GM20431 (cell line): Measurements from ENCODE around the gene PTPN1.

Source experiments
- in situ Hi-C: fragments of 300-500 bp; cut with MseI, MboI; formaldehyde crosslinking; loops from one replicate; pipeline ENCODE4 v1.15.0; 2020; ENCODE audit warnings: low sequenced_read_pairs; ENCODE audit not compliant: unreplicated experiment

The PTPN1 gene

DNA sequence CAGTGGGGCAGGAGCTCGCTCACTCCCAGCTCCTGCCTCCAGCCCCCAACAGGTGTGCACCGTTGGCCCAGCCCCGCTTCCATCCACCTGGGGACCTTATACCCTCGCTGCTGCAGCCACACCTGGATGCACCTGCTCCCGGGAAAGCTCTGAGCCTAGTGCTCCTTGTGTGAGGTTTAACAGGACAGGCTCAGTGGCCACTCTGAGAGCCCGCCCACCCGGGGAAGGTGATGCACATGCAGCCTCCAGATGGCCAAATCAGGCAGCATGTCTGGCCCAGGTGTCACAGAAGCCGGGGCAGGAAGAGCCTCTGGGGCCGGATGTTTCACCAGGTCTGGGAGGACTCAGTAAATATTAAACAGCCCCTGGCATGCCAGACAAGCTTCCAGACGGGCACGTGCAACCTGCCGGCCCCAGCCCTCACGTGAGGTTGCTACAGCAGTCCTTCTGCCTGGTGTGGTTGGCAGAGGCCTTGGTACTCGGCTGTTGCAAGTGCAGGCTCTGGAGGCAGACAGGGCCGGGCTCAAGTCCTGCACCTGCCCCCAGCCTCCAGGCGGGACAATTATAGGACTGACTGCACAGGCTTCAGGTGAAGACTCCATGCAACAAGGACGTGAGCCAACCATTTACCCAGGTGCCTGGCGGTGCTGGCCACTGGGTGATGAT lies 114.3 kb downstream of the PTPN1 start:
- in situ Hi-C loops, result no loop called here

DNA sequence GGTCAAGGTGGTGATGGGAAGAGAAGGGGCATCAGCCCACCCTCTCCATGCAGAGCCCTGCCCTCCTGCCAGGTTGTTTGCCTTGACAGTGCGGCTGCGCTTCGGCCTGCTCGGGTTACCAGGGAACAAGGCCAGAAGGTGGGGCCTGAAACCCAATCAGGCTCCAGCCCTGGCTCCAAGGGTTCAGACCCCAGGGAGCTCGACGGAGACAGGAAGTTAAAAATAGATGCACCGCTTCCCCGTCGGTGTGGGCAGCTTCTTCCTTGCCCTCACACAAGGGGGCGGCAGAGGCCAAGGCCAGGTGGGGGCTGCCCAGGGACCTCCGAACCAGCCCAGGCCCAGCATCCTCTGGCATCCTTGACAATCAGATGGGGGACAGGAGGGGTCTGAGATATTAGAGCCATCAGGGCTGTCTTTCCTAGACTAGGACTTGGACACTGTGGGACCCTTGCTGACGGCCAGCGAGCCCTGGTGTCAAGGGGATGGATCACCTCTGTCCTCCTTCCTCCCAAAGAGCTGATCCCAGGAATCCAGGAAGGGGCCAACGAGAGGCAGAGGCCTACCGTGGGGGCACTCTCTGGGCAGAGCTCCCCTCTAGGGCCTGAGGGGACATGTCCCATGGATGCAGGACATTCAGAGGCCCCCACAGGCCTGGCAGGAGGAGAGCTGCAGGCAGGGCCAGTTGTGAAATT lies 115.9 kb downstream of the PTPN1 start:
- in situ Hi-C loops, result no loop called here

DNA sequence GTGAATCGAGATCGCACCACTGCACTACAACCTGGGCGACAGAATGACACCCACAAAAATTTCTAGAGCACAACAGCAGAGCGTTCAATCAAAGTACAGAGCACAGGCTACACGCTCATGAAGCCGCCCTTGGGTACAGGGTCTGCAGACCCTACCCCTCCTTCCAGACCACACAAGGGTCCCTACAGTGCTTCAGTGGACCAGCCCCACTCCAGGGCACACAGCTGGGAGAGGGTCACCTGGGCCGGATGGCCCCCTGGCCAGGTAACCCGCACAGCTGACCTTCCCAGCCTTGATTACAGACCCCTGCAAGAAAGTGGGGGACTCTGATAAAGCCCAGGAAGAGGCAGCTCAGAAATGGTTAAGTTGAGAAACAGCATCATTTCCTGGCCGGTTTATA lies 117.6 kb downstream of the PTPN1 start:
- in situ Hi-C loops, result no loop called here

DNA sequence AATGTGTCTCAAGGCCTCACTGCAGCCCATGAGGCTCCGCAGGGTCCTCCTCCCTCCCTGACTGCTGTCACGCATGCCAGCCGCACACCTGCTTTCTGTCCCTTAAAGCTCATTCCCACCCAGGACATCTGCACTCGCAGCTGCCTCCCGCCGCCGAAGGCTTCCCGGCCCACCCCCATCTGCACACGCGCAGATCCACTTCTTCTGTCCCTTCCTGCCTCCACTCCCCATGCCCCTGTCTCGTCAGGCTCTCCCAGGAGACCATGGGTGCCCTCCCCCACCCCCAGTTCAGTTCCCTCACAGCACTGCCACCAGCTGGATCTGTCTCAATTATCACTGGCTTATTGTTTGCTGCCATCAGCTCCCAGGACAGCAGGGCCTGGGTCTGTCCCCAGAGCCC lies 118.1 kb downstream of the PTPN1 start:
- in situ Hi-C loops, result no loop called here

DNA sequence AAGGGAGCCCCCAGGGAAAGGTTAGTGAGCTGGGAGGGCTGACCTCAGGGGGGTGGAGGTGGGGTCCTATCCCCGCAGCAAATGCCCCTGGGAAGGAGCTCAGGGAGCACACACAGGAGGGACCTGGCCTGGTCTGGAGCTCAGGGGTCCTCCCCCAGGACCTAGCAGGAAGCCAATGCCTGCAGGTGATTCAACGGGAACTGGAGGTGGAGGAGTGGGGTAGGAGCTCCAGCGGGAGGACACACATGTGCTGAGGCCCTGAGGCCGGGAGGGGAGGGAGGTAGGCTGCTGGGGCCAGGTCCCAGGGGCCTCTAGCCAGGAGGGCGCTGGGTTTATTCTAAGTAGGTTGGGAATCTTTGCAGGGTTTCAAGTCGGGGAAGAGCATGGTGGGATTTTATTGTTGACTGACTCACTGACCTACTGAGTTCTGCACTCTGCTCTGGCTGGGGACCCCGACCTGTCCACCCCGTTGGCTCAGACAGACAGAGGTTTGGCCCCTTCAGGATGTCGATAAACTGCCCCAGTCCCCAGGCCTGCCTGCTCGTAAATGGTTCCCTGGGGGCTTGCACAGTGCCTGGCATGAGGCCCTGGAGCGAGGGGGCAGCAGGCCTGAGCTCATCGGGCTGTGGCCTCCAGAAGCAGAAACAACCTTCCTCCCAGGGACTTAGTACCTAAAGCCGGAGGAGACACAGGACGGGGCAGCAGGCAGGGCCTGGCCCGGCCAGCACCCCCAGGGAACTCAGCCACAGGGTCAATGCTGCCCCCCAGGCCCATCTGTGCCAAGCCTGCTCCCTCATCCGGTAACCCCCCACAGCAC lies 118.9 kb downstream of the PTPN1 start:
- in situ Hi-C loops, result no loop called here

DNA sequence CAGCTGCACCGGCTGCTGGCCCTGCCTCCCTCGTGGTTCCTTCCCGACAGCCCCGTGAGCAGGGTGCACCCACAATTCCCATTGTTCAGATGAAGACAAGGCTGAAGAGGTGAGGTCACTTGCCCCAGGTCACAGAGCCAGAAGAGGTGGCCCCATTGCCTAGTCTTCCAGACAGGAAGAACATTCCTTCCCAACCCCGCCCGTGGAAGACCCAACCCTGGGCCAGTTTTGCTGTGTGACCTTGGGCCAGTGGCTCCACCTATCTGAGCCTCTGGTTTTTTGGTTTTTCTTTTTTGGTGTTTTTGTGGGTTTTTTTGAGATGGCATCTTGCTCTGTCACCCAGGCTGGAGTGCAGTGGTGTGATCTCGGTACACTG lies 119.5 kb downstream of the PTPN1 start:
- in situ Hi-C loops, result no loop called here

DNA sequence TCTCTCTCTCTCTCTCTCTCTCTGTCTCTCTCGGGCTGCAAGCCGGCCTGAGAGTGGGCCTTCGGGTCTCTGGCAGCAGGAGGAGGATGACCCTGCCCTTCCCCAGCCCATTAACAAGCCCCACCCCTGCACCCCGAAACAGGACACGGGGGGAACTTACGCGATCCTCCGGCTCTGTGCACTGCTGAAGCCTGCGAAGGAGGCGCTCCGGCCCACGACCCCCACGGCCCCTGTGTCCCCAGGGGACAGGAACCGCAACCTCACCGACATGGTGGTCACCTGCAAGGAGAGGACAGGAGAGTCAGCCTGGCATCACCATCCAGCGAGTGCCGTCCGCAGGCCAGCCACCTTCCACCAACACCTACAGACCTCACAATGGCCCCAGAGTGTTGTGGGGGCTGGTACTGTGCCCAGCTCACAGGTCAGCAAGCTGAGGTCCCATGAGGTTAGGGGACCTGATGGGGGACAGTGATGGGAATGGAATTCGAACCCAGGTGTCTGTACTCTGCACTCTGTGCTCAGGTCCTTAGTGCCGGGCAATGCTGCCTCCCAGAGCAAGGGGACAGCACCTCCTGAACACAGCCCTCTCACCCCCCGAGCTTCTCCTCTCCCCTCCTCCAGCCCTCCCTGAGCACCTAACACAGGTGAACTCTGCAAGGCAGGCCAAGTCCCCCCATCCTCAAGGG lies 120.5 kb downstream of the PTPN1 start:
- in situ Hi-C loops, result no loop called here

DNA sequence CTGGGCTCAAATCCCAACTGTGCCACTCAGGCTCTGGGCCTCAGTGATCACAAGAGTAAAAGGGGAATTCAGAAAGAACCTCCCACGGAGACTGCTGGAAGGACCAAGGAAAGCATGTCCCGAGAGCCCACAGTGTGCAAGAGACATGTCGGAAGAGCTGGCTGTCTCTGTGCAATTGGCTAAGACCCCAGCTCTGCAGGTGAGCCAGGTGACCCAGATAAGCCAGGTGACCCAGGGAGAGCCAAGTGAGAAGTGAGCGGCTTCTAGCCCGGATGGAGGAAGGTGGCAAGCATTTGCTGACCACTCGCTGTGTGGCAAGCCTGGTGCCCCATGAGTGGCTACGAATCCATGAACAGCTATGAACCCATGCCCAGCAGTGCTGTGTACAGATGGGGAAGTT lies 122.1 kb downstream of the PTPN1 start:
- in situ Hi-C loops, result no loop called here

DNA sequence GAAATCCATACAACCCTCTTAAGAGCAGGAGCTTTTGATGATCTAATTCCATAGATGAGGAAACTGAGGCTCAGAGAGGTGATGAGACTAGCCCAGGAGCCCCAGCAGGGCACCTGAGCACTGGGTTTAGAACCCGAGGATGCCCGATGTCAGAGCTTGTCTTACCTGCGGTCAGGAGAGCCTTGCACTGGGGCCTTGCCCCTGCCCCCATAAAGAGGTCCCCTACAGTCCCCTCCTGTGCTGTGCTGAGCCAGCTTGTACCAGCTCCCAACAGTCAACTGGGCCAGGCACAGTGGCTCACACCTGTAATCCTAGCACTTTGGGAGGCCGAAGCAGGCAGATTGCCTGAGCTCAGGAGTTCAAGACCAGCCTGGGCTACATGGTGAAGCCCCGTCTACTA lies 122.5 kb downstream of the PTPN1 start:
- in situ Hi-C loops, result no loop called here

DNA sequence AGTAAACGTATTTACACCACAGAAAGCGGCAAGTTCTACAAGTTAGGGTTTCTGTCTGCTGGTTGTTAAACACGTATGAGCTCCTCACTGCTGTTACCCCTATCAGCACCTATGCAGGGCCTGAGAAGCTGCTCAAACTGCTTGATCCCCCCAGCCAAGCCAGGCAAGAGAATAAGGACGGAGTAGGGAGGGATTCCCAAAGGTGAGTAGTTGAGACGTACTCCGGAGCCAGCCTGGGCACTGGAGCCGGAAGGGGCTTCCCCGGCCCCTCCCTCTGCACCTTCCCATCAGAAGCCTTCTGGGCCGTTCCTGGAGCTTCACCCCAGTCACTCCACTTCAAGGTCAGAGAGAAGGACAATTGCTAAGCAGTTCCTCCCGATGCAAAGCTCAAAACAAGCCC lies 123.2 kb downstream of the PTPN1 start:
- in situ Hi-C loops, result no loop called here

DNA sequence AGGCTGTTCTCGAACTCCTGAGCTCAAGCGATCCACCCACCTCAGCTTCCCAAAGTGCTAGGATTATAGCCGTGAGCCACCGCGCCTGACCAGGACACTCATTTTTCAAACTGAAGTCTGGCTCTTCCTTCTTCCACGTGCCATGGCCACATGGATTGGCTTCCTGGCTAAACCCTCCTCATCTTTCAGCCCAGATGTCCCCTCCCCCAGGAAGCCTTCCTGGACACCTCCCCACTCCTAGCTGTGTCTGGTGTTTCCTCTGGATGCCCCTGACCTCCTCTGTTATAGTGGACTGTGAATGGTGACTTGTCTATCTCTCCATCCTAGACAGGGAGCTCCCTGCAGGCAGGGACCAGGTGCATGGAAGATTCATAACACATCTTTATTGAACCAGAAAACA lies 124.0 kb downstream of the PTPN1 start:
- in situ Hi-C loops, result no loop called here
